A549 (cell line): ENCODE data around the gene SCFD1.
A peak's percentile ranks its signal among the peaks of the same experiment; 100 is the strongest.

ENCODE experiments used
- CHD4 ChIP-seq: fragments of 200-600 bp; sonication (generic); IDR thresholded peaks from 2 replicates; pipeline ENCODE4 v1.6.1; 2016; ENCODE audit warnings: antibody characterized with exemption, mild to moderate bottlenecking, borderline replicate concordance
- EP300 ChIP-seq, 2 experiments: fragments of >200 bp; sonication (Bioruptor Twin); formaldehyde crosslinking; IDR thresholded peaks; 2 replicates in 1 of 2; 3 replicates in 1 of 2; pipeline ENCODE4 v1.6.1; 2016 to 2017
- JUNB ChIP-seq: fragments of >200 bp; sonication (Bioruptor Twin); formaldehyde crosslinking; IDR thresholded peaks from 2 replicates; pipeline ENCODE4 v1.6.1; 2016
- MAZ ChIP-seq: fragments of 150-350 bp; IDR thresholded peaks from 2 replicates; pipeline ENCODE4 v1.6.1; 2014; ENCODE audit warnings: antibody characterized with exemption, low read depth, low read length, borderline replicate concordance
- MYC ChIP-seq: IDR thresholded peaks from 2 replicates; pipeline ENCODE4 v1.6.1; 2012; ENCODE audit warnings: mild to moderate bottlenecking, inconsistent platforms, low read length, improper control_type of control experiment, borderline replicate concordance
- RAD21 ChIP-seq, 2 experiments: fragments of >200 bp in 1 of 2; sonication (Bioruptor Twin) in 1 of 2; formaldehyde crosslinking in 1 of 2; IDR thresholded peaks in 1 of 2; conservative IDR thresholded peaks in 1 of 2; 2 replicates in 1 of 2; 3 replicates in 1 of 2; pipeline ENCODE4 v1.6.1; 2012 to 2018; ENCODE audit warnings: inconsistent platforms in 1 of 2
- TF ChIP-seq, protein P1 (sequence below): fragments of 450-650 bp; IDR thresholded peaks from 2 replicates; pipeline ENCODE4 v1.6.1; 2014; ENCODE audit warnings: antibody characterized with exemption

DNA sequence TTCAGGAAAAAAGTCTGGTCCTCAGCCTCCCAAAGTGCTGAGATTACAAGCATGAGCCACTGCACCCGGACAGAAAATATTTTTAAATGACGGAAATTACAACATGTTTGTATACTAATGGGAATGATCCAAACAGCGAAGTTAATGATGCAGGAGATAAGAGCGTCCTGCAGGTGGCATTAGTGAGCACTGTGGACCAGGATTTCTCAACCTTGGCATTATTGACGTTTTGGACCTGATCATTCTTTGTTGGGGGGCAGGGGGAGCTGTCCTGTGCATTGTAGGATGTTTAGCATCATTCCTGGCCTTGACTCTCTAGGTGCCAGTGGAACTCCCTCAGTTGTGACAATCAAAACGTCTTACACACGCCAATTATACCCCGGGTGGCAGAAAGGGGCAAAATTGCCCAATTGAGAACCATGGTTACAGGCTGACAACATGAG is 34.1 kb downstream of the SCFD1 start:
- TF ChIP-seq MYC (no peak), CHD4 (no peak), JUNB (no peak), EP300 (IDR thresholded peaks at IDR 0.05) (no peak), MAZ (no peak), RAD21 (conservative IDR thresholded peaks at IDR 0.05 in 1 of 2, IDR thresholded peaks at IDR 0.05 in 1 of 2) (peak; percentile 36 to 52)
- TF ChIP-seq, protein P1, sequence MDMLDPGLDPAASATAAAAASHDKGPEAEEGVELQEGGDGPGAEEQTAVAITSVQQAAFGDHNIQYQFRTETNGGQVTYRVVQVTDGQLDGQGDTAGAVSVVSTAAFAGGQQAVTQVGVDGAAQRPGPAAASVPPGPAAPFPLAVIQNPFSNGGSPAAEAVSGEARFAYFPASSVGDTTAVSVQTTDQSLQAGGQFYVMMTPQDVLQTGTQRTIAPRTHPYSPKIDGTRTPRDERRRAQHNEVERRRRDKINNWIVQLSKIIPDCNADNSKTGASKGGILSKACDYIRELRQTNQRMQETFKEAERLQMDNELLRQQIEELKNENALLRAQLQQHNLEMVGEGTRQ = no peak
